NCI-H1694 (cell line): Measurements from ENCODE around the gene MBNL1.
A peak's percentile ranks its signal among the peaks of the same experiment; 100 is the strongest.

Source experiments
- DNase-seq: peaks from one replicate; lab custom pipeline; 2025; lab: John Stamatoyannopoulos, UW

MBNL1 gene

GRCh38 chr3:152298393-152299248, 29.9 kb downstream of the MBNL1 start:
- peak; percentile 89 for DNase-seq

DNA sequence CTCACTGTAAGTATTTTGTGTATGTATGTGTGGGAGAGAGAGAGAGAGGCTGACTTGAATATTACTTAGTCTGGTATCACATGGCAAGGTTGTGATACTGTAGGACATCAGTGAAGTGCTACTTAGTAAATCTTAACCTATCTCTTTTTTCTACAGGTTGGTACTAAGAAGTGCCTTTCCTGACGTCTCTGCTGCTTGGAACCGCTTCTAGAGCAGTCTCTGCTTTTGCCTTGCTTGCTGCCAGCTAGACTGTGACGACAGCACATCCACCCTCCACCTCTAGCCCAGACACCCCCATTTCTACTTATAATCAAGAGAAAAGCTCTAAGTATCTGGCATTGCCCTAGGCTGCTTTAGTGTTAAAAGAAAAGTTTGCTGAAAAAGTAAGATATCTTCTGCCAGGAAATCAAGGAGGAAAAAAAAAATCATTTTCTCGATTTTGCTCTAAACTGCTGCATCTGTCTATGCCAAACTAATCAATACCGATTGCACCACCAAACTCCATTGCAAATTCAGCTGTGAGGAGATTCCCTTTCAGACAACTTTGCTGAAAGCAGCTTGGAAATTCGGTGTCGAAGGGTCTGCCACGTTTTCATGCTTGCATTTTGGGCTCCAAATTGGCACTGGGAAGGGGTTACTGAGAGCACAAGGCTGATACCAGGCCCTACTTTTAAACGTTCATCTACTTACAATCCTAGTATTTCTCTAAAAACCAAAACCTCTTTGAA, 30.7 kb downstream of the MBNL1 start:
- no peak for DNase-seq

DNA sequence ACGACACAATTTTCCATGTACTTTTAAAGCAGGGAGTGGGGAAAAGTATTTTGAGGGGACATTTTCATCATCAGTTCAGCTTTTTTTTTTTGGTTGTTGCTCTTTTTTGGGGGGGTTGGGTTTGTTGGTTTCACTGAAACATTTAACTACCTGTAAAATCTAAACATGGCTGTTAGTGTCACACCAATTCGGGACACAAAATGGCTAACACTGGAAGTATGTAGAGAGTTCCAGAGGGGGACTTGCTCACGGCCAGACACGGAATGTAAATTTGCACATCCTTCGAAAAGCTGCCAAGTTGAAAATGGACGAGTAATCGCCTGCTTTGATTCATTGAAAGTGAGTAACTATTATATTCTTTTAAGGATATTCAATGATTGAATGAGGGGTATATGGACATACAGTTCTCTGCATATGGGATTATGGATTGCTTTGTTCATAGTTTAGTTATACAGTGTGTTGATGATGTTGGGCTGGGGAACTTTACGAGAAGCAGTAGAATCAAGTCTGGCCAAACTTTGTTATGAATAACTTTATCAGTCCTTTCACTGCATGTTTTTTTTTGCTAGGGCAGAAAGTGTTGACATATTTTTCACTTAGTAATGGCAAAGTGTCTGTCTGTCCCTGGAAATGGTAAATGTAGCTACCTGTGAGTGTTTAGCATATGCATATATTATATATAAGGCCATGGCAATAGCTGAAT, 31.5 kb downstream of the MBNL1 start:
- DNase-seq: no peak

- DNase-seq: no peak
These were observed 33.0 kb downstream of the MBNL1 start for GRCh38 chr3:152301745-152302181.

- no peak for DNase-seq
These were observed 33.8 kb downstream of the MBNL1 start for GRCh38 chr3:152302521-152303021.

- no peak for DNase-seq
These were observed 35.4 kb downstream of the MBNL1 start for GRCh38 chr3:152304160-152304559.

- DNase-seq: no peak
These were observed 36.3 kb downstream of the MBNL1 start for GRCh38 chr3:152305075-152305474.

DNA sequence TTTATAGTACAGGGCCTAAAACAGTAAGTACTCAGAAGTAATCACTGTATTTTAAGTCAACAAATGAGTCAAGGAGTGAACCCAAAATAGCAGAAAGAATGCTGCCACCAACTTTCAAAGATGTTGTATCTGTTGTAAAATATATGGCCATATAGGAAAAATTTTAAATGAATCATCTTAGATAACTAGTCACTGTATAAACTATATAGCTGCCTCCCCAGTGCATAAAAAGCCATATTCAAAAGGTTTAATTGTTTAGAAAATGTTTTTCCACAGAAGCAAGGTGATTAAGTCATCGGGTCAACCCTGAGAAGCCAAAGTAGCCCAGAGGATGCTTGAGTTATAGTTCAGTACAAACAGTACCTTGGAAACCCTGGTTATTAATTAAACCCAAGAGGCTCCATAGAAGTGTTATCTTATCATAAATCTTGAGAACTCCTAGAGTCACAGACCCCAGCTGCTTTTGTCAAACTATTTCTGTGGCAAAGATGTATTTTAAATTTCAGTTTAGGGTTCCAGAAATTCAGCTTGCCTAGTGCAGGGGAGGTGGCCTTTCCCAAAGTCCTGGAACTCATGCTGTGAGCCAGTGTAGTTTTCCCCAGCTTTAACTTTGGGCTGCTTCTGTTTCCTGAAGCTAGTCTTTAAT, 39.2 kb downstream of the MBNL1 start:
- DNase-seq: no peak

DNA sequence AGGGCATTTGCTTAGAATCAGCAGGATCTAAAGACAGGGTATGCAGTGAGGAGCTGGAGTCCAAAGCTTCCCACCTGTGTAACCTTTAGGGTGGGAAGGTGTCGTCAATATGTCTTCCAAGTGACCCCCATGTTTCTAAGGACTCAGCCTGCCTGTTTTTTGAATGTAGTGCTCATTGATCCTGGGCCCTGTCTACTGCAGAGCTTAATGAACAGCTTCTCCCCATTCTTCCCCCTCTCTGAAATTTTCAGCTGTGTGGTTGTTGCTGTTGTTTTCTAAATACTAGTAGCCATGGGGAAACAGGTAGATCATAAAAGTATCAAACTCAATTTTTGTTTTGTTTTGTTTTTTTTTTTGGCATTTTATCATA, 39.7 kb downstream of the MBNL1 start:
- no peak for DNase-seq

- DNase-seq: no peak
These were observed 40.3 kb downstream of the MBNL1 start for GRCh38 chr3:152309031-152309430.

DNA sequence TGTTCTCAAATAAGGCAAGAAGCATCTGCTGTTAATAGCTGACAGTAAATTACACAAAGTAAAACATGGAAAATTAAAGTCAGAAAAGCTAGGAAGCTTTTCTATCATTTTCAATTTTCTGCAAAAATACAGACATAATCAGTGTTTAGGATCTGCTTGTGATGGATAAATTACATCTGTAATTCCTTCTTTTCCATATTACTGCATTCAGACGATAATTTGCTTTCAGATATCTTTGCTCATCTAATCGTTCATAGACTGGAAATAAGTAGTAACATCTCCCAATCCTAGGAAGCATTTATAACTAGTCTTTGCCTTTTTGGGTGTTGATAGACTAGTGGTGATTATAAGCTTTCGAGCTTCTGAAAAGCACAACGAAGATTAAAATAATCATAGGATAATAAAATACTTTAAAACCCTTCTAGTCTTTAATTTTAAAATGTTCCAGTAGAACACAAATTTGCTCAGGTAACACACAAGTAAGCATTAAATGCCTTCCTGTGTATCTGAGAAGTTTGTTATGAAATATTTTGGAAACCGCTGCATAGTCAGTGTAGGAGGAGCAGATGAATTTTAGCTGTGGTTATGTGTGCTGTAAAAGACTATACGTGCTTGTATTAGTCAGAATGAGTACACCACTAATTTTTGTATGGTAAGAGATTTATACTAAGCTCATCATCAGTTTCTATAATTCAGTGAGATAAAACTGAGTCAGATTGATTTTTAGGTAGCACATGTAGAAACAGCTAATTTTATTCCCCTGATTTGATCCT, 41.0 kb downstream of the MBNL1 start:
- DNase-seq: no peak

GRCh38 chr3:152313430-152313829, 44.7 kb downstream of the MBNL1 start:
- no peak for DNase-seq

DNA sequence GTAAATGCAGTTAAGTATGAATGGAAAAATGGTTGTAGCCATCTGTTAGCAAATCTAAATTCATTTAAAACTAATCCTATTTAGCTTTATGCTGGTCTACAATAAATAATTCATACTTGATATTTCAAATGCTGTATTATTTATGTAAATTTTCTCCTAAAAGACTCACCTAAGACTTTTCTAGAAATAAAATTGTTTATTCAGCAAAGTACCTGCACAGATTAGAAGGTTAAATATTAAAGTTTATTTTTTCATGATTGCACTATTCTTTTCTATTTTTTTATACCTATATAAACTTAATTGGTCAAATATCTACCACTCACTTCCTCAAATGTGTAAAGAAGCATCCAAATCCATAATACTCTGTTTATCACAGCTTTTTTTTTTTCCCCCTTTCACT, 45.2 kb downstream of the MBNL1 start:
- DNase-seq: no peak

GRCh38 chr3:152314677-152315353, 46.1 kb downstream of the MBNL1 start:
- no peak for DNase-seq

GRCh38 chr3:152315623-152316022, 46.9 kb downstream of the MBNL1 start:
- no peak for DNase-seq

DNA sequence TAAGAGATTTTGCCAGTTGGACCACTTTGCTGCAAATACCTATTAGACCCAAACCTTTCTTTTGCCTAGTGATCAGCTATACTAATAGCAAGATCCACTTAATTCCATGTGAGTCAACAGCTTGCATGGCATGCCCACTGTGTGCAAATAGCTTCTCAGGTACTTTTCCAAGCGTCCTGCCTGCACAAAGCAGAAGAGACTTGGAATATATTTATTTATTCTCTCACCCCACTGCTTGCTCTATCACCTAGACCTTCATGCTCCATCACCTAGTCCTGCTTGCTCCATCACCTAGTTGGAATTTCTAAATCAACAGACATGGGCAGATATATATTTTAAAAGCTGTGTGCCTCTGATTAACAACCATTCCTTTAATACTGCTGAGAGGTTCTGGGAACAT, 47.6 kb downstream of the MBNL1 start:
- no peak for DNase-seq

GRCh38 chr3:152317184-152317583, 48.5 kb downstream of the MBNL1 start:
- no peak for DNase-seq

DNA sequence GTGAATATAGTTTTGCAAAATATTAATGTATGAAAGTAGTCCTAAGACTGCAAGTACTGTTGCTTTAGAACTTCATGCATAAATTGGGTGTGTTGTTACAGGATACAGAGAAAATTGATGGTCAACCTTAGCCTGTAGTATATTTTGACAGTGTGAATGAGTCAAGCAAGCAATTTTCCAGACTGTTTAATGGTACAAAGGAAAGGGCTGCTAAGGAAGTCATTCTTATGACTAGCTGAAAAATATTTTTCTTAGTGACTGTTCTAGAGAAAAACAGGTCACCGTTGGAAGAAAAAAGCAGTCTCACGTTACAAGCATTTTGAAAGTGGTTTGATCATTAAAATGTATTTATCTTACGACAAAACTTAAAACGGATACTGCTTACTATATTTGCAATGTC, 49.2 kb downstream of the MBNL1 start:
- DNase-seq: no peak

DNA sequence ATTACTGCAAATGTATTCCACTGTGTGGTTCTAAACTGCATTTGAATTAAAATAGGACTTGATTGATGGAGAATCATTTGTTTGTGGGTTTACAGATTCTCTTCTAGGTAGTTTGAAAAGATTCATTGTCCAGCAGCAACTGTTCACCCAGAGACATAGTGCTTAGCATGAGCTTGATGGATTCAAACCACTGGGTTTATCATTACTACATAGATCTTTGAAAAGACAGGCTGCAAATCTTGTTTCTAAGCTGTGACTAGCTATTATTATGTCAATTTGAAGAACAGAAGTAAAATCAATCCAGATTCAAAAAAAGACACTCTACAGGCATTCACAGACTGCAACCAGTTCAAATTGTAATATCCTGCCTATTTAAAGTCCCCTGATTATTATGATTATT, 49.8 kb downstream of the MBNL1 start:
- DNase-seq: no peak

DNA sequence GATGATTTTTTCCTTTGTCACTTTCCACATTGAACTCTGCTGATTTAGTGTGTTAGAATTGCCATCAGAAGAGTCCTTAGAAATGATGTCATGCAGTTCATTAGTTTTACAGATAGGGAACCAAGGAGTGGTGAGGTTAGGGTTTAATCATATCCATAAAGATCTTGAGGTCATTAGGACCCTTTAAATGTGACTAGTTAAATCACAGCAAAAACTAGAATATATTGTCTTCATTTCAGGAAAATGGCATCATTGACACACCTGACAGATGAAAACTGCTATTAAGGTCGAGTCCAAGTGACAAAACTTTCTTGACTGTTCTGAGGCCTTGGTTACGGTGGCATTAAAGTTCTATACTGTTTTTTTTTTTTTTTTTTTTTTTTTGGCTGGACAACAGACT, 50.5 kb downstream of the MBNL1 start:
- no peak for DNase-seq
